CD1c-positive myeloid dendritic cell (primary cell): ENCODE measurements around the gene SH3GL2.
"Not testable (repeated sequence)": the region's sequence is repeated elsewhere in the genome, so short reads cannot be mapped to it uniquely, and the experiment has no call there.

Source experiments
- DNase-seq: peaks from one replicate; pipeline ENCODE4 v3.0.0-alpha.2; 2016; ENCODE audit errors: extremely low spot score

The SH3GL2 gene

DNA sequence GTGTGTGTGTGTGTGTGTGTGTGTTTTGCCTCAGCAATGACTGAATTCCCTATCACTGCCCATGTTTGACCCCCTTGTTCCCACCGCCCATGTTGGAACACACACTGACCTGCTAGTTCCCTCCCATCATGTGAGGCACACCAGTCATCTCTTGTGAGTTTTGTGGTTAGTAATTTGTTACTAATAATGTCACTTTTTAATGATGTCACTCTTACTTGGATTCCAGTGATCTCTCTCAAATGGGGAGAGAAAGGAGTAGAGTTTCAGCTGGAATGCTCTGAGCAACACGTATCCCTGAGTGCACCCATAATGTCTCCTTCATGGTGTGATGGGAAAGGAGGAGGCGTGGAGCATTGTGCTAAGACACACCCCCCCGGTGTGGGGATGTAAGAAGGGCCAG is 172.6 kb downstream of the SH3GL2 start:
- DNase-seq: no peak

DNA sequence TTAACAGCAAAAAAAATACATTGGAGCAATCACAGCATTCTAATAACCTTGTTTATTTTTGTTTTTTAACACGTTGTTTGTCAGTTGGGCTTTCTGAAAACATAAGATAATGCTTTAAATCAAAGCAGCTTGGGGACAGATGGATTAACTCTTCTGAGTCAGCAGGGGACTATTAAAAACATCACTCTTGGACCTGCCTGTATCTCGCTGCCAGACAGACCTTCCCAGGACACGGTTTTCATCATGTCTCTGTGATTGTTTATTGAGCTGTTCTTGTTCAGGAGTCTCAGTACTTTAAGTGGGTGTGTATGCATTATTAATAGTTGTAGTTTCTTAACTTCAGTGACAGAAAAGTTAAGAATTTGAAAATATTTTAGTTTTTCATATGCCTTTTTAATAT is 173.2 kb downstream of the SH3GL2 start:
- DNase-seq: no peak

DNA sequence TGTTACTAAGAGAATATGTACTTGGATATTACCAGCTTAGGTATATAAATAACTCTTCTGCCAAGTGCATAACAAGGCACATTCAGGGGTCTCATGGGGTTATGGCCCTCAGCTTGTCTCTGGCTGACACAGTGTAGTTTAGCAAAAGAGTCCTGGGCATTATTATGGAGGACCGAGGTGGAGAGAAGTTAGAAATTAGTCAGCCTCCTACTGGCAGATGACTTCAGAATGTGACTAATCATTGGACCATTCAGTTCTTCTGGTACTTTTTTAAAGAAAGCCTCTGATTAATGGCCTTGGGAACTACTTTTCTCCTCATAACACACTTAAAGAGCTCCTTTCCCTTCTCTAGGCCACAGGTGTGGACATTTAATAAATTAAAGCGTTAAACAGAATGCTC is 178.9 kb downstream of the SH3GL2 start:
- DNase-seq: no peak

DNA sequence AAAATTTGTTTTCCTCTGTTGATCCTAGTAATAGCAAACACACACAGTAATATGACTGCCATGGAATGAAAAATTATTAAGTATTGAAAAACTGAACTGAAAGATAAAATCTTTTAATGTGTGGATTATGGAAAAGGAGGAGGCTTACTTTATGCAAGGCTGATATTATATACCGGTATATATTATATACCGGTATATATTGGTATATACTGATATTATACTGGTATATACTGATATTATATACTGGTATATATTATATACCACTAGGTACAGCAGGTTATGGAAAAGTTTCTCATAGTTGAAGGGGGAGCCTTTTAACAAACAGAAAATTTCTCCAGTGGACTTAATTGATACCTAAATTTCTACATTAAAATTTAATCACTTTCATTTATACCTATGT is 181.4 kb downstream of the SH3GL2 start:
- DNase-seq: no peak

DNA sequence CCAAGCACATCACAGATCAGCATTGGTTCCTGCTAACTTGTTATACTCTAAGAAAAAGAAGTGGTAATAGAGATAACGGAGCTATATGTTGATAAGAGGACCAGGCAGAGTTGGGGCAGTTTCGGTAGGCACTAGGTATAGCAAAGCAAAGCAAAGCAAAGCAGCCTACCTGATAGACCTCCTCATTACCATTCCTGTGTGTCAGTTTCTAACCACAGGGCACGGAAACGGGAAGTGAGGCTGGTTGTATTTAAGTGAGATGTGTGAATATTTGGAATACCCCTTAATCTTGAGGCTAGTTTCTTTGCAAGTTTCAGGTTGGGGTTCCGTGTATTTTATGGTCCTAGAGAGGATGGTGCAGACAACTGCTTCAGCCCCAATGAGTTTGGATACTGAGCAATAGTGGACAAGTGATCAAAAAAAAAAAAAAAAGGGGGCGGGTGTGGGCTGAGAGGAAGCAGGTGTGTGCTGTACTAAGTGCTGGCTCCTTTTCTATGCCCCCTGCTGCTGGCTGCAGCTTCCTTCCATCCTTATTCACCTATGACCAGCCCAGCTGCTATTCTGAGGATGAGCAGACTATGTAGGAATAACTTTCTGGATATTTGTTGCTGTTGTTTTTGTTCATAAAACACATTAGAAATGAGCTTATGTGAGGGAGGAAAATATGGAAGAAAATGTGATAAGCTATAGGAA is 183.3 kb downstream of the SH3GL2 start:
- DNase-seq: no peak

DNA sequence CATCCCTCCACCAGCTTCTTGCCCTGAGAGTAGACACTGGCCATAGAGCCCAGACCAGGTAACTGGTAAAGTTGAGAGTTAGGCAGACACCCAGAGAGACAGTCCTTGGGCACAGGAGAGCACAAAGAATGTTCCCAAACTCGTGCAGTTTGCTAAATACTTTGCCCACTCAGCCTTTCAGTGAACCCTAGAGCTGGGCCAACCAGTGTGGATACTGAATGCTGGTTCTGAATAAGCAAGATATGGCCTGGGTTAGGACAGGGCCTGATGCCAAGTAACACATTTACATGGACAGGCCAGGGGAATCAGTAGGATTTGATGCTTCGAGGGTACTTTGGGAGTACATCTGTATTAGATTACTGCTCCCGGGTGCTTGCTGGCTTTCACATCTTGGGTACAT is 185.4 kb downstream of the SH3GL2 start:
- no peak for DNase-seq

DNA sequence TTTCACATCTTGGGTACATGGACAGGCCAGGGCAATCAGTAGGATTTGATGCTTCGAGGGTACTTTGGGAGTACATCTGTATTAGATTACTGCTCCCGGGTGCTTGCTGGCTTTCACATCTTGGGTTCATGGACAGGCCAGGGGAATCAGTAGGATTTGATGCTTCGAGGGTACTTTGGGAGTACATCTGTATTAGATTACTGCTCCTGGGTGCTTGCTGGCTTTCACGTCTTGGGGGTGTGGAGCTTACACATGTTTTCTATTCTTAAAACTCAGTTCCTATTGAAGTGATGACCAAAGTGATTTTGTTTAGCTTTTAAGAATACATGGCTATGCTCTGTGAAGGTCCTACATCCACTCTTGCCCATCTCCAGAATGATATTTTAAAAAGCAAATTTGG is 186.3 kb downstream of the SH3GL2 start:
- not testable (repeated sequence) for DNase-seq

DNA sequence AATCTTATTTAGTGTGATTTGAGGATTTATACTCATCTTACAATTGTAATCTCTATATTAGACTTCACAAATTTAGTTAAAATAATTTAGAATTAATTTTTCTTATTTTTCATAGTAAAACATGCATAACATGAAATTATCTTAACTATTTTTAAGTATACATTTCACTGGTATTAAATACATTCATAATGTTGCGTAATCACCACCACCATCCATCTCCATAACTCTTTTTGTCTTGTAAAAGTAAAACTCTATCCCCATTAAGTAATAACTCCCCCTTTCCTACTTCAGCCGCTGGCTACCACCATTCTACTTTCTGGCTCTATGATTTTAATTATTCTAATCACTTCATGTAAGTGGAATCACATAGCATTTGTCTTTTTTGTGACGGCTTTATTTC is 193.4 kb downstream of the SH3GL2 start:
- DNase-seq: no peak

GRCh38 chr9:17775656-17776055 is 196.8 kb downstream of the SH3GL2 start:
- no peak for DNase-seq

DNA sequence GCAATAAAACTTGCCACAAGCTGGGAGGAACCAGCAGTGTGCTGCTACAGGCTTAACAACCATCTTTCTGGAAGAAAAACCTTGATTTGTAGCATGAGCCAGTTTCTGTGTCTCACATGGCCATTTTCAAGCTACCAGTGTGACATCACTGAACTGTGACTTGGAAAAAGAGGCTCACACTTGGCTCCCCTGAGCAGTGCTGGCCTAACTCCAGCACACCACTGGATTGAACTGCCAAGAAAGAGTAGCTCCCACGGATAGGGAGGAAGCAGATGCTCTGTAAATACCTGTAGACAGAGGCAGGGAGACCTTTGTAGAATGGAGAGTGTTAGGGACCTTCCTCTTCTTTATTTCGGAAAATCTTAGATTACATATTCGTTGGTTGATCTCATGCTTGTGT is 197.9 kb downstream of the SH3GL2 start:
- no peak for DNase-seq

DNA sequence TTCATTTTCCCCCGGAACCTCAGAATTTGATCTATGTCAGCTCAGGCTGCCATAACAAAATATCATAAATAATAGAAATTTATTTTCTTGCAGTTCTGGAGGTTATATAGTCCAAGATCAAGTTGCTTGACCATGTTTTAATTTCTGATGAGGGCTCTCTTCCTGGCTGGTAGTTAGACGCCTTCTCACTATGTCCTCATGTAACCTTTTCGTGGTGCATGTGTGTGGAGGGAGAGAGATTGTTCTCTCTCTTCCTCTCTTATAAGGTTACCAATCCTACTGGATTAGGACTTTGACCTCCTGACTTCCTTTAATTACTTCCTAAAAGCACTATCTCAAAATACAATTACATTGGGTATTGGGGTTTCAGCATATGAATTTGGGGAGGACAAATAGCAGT is 198.6 kb downstream of the SH3GL2 start:
- no peak for DNase-seq

DNA sequence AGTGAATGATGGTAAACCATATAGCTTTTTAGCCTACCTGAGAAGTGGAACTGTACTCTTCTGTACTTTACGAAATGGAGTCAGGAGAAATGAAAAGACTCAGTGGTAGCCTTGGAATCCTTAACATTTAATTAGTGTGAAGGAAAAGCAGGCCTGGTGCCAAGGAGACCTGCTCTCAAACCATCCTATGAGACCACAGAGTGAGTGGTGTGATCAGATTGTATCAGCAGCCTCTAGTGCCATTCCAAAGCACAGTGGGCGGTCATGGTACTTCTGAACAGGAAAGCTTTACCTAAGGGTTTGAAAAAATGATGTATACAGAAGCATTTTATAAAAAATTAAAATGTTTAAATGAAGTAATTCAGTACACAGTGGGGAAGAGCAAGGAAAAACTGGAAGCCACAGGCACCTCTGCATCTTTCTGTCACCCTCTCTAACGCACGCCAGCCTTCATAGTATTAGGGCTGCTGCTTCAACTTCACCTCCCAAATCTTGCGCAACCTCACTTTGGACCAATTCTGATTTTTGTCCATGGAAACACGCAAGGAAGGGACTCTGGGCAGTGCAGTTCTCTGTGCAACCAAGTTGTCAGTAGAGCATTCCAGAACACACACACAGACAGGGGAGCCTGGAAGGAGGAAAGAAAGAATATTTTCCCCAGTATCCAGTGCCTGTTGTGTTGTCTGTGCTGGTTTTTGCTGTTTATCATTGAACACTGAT is 203.7 kb downstream of the SH3GL2 start:
- no peak for DNase-seq

- DNase-seq: no peak
These were observed 204.4 kb downstream of the SH3GL2 start for GRCh38 chr9:17783227-17783626.

DNA sequence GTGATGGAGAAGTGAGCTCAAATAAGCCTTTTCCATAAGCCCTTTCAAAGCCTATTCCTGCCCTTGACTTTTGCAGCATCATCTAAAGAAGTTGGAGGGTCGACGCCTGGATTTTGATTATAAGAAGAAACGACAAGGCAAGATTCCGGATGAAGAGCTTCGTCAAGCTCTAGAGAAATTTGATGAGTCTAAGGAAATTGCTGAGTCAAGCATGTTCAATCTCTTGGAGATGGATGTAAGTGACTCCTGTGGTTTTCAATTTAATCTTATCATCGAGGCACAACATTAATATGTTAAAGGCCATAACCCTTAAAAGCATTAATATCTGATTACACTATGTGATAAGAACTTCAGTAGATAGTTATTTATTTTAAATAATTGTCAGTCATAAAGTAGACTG is 210.4 kb downstream of the SH3GL2 start:
- no peak for DNase-seq

- DNase-seq: no peak
These were observed 215.1 kb downstream of the SH3GL2 start for GRCh38 chr9:17793713-17794622.

DNA sequence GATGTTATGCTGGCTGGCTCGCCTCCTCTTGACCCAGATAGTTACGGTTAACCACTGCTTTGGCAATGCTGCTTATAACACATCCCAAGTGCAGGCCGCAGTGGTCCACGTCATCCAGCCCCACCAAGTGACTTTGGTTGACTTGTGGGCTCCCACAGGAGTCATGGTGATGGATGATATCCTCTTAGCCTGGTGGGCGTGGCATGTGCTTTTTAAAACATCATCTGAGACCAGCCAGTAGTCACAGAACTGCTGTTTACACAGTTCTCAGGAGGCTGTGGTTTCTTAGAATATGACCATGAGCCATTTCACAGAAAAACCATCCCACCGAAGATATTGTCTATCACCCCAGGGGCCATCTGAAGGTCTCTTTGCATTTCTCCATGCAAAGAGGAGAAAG is 216.9 kb downstream of the SH3GL2 start:
- no peak for DNase-seq

DNA sequence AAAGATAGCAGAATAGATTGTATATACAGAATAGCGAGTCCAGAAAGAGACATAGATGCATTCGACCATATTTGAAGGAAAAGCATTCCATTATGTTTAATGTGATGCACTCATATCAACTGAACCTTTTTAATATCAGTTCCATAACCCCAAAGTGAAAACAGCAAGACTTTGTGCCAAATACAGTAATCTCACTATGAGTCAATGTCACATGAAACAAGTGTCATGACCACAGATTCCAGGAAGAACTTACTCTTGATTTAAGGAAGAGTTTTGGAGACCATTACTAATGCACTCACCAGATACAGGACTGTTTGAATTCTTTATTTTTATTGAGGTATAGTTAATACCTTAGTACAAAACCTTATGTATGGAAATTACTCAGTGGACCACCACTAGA is 220.5 kb downstream of the SH3GL2 start:
- DNase-seq: peak; percentile 30

DNA sequence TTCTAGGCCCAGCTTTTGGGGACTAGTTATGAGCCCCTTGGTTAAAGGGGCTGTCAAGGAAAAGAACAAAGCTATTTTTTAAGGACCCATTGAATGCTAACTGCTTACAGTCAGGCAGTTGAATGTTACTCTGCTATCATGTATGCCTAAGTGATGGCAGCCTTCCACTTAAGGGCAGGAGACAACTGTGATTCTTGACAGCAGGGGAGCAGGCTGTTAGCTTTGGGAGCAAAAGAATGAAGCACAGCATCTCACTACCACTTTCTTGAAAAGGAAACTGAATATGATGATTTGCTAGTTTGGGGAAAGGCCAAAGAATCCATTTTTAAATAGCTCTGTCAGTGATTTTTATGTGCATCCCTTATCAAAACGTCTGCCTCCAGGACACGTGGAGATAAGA is 221.6 kb downstream of the SH3GL2 start:
- DNase-seq: no peak

DNA sequence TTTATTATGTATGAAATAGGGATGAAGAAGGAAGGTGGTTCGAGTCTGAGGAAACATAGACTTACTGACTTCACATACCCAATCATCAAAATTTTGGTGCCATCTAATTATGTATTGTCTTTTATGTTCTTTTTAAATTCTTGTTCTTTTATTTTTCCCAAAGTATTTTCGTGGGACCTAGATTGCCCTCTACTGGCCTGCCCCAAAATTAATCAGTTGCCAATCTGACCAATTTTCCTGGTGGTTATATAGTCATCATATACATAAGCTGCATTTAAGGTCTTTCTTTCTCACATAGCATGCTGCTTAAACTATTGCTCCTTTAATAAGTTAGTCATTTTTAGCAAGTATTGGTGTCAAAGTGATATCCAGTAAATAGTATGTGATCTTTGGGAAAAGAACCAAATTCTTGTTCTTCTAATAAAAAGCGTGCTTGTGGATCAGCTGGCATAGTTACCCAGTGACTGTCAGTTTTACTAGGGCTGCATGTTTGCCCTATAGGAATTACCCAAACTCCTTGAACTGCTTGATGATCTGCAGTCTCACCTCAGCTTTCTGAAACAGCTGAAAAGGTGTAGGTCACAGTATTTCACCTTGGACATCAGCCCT is 223.5 kb downstream of the SH3GL2 start:
- DNase-seq: no peak

- DNase-seq: no peak
These were observed 228.9 kb downstream of the SH3GL2 start for GRCh38 chr9:17807613-17808282.

DNA sequence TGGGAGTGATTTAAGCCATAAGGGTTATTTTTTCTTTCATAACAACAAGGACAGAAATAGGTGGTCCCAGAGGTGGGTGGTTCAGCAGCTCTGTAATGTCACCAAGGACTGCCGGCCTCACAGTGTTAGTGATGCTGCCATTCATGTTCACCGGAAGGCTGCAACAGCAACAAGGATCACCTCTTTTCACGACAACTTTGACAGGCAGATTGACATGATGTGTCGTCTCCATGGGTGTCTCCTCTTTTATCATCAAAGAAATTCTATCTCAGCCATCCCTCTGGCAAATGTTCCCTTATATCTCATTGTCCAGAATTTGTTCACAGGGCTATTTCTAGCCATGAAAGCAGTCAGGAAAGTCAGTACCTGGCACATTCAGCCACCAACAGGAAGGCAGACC is 231.5 kb downstream of the SH3GL2 start:
- no peak for DNase-seq
